Measurements from ENCODE around the gene LRRC53. TPM values are rescaled to one million over a fixed set of nuclear protein-coding genes. Genes with fewer than 3 reads are reported as not detected.

Gene LRRC53
- total RNA-seq, 2 donors from 2014 or later = not detected

GRCh38 chr1:74504125-74504932 is 8.1 kb downstream of the LRRC53 start:
- ATAC-seq (peak; percentile 65 to 68), DNase-seq (peak; percentile 26)
- intact Hi-C loops (cut with DNase I) = no loop called here

- DNase-seq (no peak), ATAC-seq (no peak)
- intact Hi-C loops (cut with DNase I) = no loop called here
Measured at GRCh38 chr1:74502858-74503257, 9.6 kb downstream of the LRRC53 start.

- peak; percentile 38 to 79 for ATAC-seq
- no peak for DNase-seq
- intact Hi-C loops (cut with DNase I) = no loop called here
Measured at GRCh38 chr1:74502432-74502831, 10.0 kb downstream of the LRRC53 start.

GRCh38 chr1:74498901-74499300 is 13.5 kb downstream of the LRRC53 start:
- intact Hi-C loops (cut with DNase I) = no loop called here
- DNase-seq (no peak), ATAC-seq (no peak)

- no peak for ATAC-seq
- intact Hi-C loops (cut with DNase I) = no loop called here
Measured at GRCh38 chr1:74496669-74497068, 15.7 kb downstream of the LRRC53 start.

GRCh38 chr1:74486036-74486435 is 26.4 kb downstream of the LRRC53 start:
- intact Hi-C loops (cut with DNase I) = no loop called here
- DNase-seq = no peak
- no peak for ATAC-seq

More at GRCh38 chr1:74496669-74497068, 15.7 kb downstream of the LRRC53 start:
- DNase-seq = no peak

- intact Hi-C loops (cut with DNase I) = no loop called here
- DNase-seq (no peak), ATAC-seq (no peak)
Measured at GRCh38 chr1:74485622-74486021, 26.8 kb downstream of the LRRC53 start.

GRCh38 chr1:74481607-74482006 is 30.8 kb downstream of the LRRC53 start:
- ATAC-seq (no peak), DNase-seq (no peak)
- intact Hi-C loops (cut with DNase I) = no loop called here

GRCh38 chr1:74480068-74480467 is 32.3 kb downstream of the LRRC53 start:
- intact Hi-C loops (cut with DNase I) = no loop called here
- no peak for DNase-seq
- ATAC-seq = no peak

GRCh38 chr1:74478979-74479378 is 33.4 kb downstream of the LRRC53 start:
- ATAC-seq (no peak), DNase-seq (no peak)
- intact Hi-C loops (cut with DNase I) = no loop called here

- ATAC-seq = no peak
- no peak for DNase-seq
- intact Hi-C loops (cut with DNase I) = no loop called here
Measured at GRCh38 chr1:74474585-74474984, 37.8 kb downstream of the LRRC53 start.

- intact Hi-C loops (cut with DNase I) = no loop called here
- DNase-seq (no peak), ATAC-seq (no peak)
Measured at GRCh38 chr1:74471470-74471869, 40.9 kb downstream of the LRRC53 start.

GRCh38 chr1:74470936-74471335 is 41.5 kb downstream of the LRRC53 start:
- ATAC-seq (peak in 1 of 2 donors; percentile 60), DNase-seq (no peak)
- intact Hi-C loops (cut with DNase I) = no loop called here

GRCh38 chr1:74470251-74470650 is 42.2 kb downstream of the LRRC53 start:
- no peak for DNase-seq
- ATAC-seq = peak; percentile 38 to 70
- intact Hi-C loops (cut with DNase I) = no loop called here

- ATAC-seq (peak; percentile 45 to 46), DNase-seq (no peak)
- intact Hi-C loops (cut with DNase I) = loop anchor here in 1 of 2 donors (10.0 kb wide), 1 partner anchor 274 kb away; the partner anchor contains the start of genes FPGT and LRRIQ3
Measured at GRCh38 chr1:74468982-74469603, 43.3 kb downstream of the LRRC53 start.

- no peak for ATAC-seq
- intact Hi-C loops (cut with DNase I) = loop anchor here in 1 of 2 donors (10.0 kb wide), 1 partner anchor 273 kb away; the partner anchor contains the start of genes FPGT and LRRIQ3
- DNase-seq = no peak
Measured at GRCh38 chr1:74467786-74468377, 44.5 kb downstream of the LRRC53 start.

- intact Hi-C loops (cut with DNase I) = loop anchor here in 1 of 2 donors (10.0 kb wide), 1 partner anchor 270 kb away; the partner anchor contains the start of genes FPGT and LRRIQ3
- DNase-seq = no peak
- ATAC-seq = no peak
Measured at GRCh38 chr1:74465193-74465681, 47.2 kb downstream of the LRRC53 start.

GRCh38 chr1:74464037-74464436 is 48.4 kb downstream of the LRRC53 start:
- DNase-seq = no peak
- peak in 1 of 2 donors; percentile 54 for ATAC-seq
- intact Hi-C loops (cut with DNase I) = loop anchor here in 1 of 2 donors (10.0 kb wide), 1 partner anchor 269 kb away; the partner anchor contains the start of genes FPGT and LRRIQ3

GRCh38 chr1:74463333-74463988 is 49.0 kb downstream of the LRRC53 start:
- DNase-seq = no peak
- intact Hi-C loops (cut with DNase I) = loop anchor here in 1 of 2 donors (10.0 kb wide), 1 partner anchor 269 kb away; the partner anchor contains the start of genes FPGT and LRRIQ3
- ATAC-seq = peak in 1 of 2 donors; percentile 67

All from left cardiac atrium (tissue), 4 donors.